ENCODE measurements around the gene OR8D2.

- no peak for TF ChIP-seq NCOA2 (CRISPR knock-in tag; IDR thresholded peaks at IDR 0.05)
- TF ChIP-seq ZNF629 (CRISPR knock-in tag; conservative IDR thresholded peaks at IDR 0.05) = no peak
- no peak for TF ChIP-seq POLR2AphosphoS2 (IDR thresholded peaks at IDR 0.05; ENCODE audit: low read depth, low read length)
- TF ChIP-seq SP1 (IDR thresholded peaks at IDR 0.05) = no peak
- TF ChIP-seq SP1 (CRISPR knock-in tag; IDR thresholded peaks at IDR 0.05) = no peak
- TF ChIP-seq CTCF (CRISPR knock-in tag; IDR thresholded peaks at IDR 0.05) = no peak
- no peak for TF ChIP-seq UBTF (CRISPR knock-in tag; IDR thresholded peaks at IDR 0.05)
- no peak for TF ChIP-seq SMARCE1 (IDR thresholded peaks at IDR 0.05; ENCODE audit: borderline replicate concordance)
- TF ChIP-seq ZSCAN9 (CRISPR knock-in tag; IDR thresholded peaks at IDR 0.05; ENCODE audit: borderline replicate concordance) = no peak
- TF ChIP-seq NFIC (IDR thresholded peaks at IDR 0.05; ENCODE audit: low read length) = no peak
Observed at GRCh38 chr11:124294687-124295086, 25.3 kb downstream of the OR8D2 start.
